Panc1 (cell line): ENCODE results near the gene SPATA31E1. TPM values are rescaled to one million over a fixed set of nuclear protein-coding genes. Genes with fewer than 3 reads are reported as not detected.

Experiments
- ATAC-seq: fragments of 200-7000 bp; cut with Tn5 transposase; 2 replicates; pipeline ENCODE4 v1.9.1; 2020; ENCODE audit warnings: mild to moderate bottlenecking, moderate library complexity
- BruUV-seq: library from RNA; stranded (reverse); fragments of 400-500 nt; replicated peaks from 2 replicates; lab custom pipeline; 2021; lab: Mats Ljungman, UMichigan
- CTCF ChIA-PET: fragments of 300-600 bp; sonication (Branson Sonifier 250); formaldehyde crosslinking; loops from one replicate; lab custom pipeline; 2022; ENCODE audit warnings: antibody characterized with exemption; lab: Charles Lee
- POLR2A ChIA-PET: fragments of 300-600 bp; sonication (Branson Sonifier 250); formaldehyde crosslinking; loops from one replicate; lab custom pipeline; 2022; ENCODE audit warnings: antibody characterized with exemption; lab: Charles Lee
- DNase-seq: peaks from one replicate; pipeline ENCODE4 v3.0.0-alpha.2; 2010; ENCODE audit warnings: low read depth, low spot score
- H3K27ac ChIP-seq: 2 replicates; pipeline ENCODE4 v1.5.1; 2011; ENCODE audit warnings: mild to moderate bottlenecking, low read length, inconsistent platforms
- H3K27me3 ChIP-seq: fragments of 200-500 bp; sonication (Bioruptor generic); 2 replicates; pipeline ENCODE4 v1.6.0; 2014; ENCODE audit warnings: low read length, inconsistent platforms; ENCODE audit not compliant: control insufficient read depth, insufficient read depth
- H3K36me3 ChIP-seq: fragments of 200-500 bp; sonication (Bioruptor generic); 2 replicates; pipeline ENCODE4 v1.5.1; 2014; ENCODE audit warnings: inconsistent platforms, mild to moderate bottlenecking, low read length, moderate library complexity; ENCODE audit not compliant: control insufficient read depth, insufficient read depth
- H3K4me1 ChIP-seq: 2 replicates; pipeline ENCODE4 v1.5.1; 2011; ENCODE audit warnings: inconsistent platforms, mild to moderate bottlenecking, low read length, moderate library complexity; ENCODE audit not compliant: control insufficient read depth, insufficient read depth
- H3K4me3 ChIP-seq, 2 experiments: 2 replicates each; pipeline ENCODE4 v1.5.1; 2011 to 2012; ENCODE audit warnings: low read depth in 2 of 2, low read length in 2 of 2, mild to moderate bottlenecking in 2 of 2, inconsistent platforms in 1 of 2, moderate library complexity in 1 of 2
- H3K9me3 ChIP-seq: fragments of 200-500 bp; sonication (Bioruptor generic); 2 replicates; pipeline ENCODE4 v1.5.1; 2014; ENCODE audit warnings: low read depth, mild to moderate bottlenecking, inconsistent platforms, low read length, moderate library complexity; ENCODE audit not compliant: control insufficient read depth, insufficient read depth
- POLR2AphosphoS5 ChIP-seq: IDR thresholded peaks from 2 replicates; pipeline ENCODE4 v1.6.1; 2012; ENCODE audit warnings: mild to moderate bottlenecking, low read depth, low read length, moderate library complexity
- REST ChIP-seq, 2 experiments: IDR thresholded peaks; 2 replicates each; pipeline ENCODE4 v1.6.1; 2011 to 2012; ENCODE audit warnings: low read depth in 2 of 2, control low read depth in 1 of 2, low read length in 1 of 2, mild to moderate bottlenecking in 1 of 2, moderate library complexity in 1 of 2; ENCODE audit not compliant: insufficient read depth in 1 of 2
- SIN3A ChIP-seq: IDR thresholded peaks from 2 replicates; pipeline ENCODE4 v1.6.1; 2012; ENCODE audit warnings: low read depth, mild to moderate bottlenecking, low read length, moderate library complexity, borderline replicate concordance; ENCODE audit not compliant: insufficient read depth
- TCF7L2 ChIP-seq: IDR thresholded peaks from 2 replicates; pipeline ENCODE4 v1.6.1; 2011; ENCODE audit warnings: mild to moderate bottlenecking, low read depth, low read length, inconsistent platforms
- in situ Hi-C: cut with HindIII; loops from 2 replicates; pipeline ENCODE4 v1.10.0; 2016; ENCODE audit warnings: low sequenced_read_pairs, low pct_unique_long_range_greater_than_20kb
- intact Hi-C: fragments of 100-400 bp; cut with micrococcal nuclease; formaldehyde crosslinking; loops from one replicate; pipeline ENCODE4 v1.10.0; 2022; ENCODE audit not compliant: unreplicated experiment
- total RNA-seq: library from RNA; stranded (reverse); gene quantifications from one replicate; pipeline ENCODE4 v1.2.1, GENCODE V29; 2021; ENCODE audit not compliant: unreplicated experiment
- TF ChIP-seq, protein P1 (sequence below): fragments of 450-650 bp; IDR thresholded peaks from 2 replicates; pipeline ENCODE4 v1.5.1; 2017; ENCODE audit warnings: mild to moderate bottlenecking

The SPATA31E1 gene
- total RNA-seq, 1 experiment from 2014 or later, result not detected

- no peak overlapping the region for H3K27ac ChIP-seq
- no TSS peak for BruUV-seq
These were observed 2.1 kb downstream of the SPATA31E1 start for GRCh38 chr9:87884578-87885459.

DNA sequence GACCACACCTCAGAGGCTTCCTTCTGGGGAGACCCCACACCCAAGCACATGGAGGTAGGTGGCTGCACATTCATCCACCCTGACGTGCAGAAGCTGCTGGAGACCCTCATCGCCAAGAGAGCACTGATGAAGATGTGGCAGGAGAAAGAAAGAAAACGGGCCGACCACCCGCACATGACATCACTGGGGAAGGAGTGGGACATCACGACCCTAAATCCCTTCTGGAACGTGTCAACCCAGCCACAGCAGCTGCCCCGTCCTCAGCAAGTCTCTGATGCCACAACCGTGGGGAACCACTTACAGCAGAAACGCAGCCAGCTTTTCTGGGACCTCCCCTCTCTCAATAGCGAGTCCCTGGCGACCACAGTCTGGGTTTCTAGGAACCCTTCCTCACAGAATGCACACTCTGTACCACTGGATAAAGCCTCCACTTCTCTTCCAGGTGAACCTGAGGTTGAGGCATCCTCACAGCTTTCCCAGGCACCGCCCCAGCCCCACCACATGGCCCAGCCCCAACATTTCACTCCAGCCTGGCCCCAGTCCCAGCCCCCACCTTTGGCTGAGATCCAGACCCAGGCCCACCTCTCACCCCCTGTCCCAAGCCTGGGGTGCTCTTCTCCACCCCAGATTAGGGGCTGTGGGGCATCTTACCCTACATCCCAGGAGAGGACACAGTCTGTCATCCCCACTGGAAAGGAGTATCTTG, 3.0 kb downstream of the SPATA31E1 start:
- no peaks in the 10 kb centered on the region for H3K27me3 ChIP-seq
- H3K4me3 ChIP-seq, result no peak overlapping the region
- intact Hi-C loops (no loop called here), in situ Hi-C loops (no loop called here)
- ATAC-seq (no peak), DNase-seq (no peak)
- ChIA-PET POLR2A (no interaction called here), CTCF (no interaction called here)
- no peak overlapping the region for H3K27ac ChIP-seq
- H3K36me3 ChIP-seq, result no peaks in the 10 kb centered on the region
- BruUV-seq, result no TSS peak
- H3K4me1 ChIP-seq, result no peaks in the 10 kb centered on the region
- no peaks in the 10 kb centered on the region for H3K9me3 ChIP-seq
- TF ChIP-seq SIN3A (no peak), POLR2AphosphoS5 (no peak), TCF7L2 (no peak), REST (IDR thresholded peaks at IDR 0.05; ENCODE audit: insufficient read depth in 1 of 2, low read depth in 2 of 2, low read length in 1 of 2) (no peak)
- TF ChIP-seq, protein P1, sequence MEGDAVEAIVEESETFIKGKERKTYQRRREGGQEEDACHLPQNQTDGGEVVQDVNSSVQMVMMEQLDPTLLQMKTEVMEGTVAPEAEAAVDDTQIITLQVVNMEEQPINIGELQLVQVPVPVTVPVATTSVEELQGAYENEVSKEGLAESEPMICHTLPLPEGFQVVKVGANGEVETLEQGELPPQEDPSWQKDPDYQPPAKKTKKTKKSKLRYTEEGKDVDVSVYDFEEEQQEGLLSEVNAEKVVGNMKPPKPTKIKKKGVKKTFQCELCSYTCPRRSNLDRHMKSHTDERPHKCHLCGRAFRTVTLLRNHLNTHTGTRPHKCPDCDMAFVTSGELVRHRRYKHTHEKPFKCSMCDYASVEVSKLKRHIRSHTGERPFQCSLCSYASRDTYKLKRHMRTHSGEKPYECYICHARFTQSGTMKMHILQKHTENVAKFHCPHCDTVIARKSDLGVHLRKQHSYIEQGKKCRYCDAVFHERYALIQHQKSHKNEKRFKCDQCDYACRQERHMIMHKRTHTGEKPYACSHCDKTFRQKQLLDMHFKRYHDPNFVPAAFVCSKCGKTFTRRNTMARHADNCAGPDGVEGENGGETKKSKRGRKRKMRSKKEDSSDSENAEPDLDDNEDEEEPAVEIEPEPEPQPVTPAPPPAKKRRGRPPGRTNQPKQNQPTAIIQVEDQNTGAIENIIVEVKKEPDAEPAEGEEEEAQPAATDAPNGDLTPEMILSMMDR, result no peak

More at GRCh38 chr9:87884578-87885459, 2.1 kb downstream of the SPATA31E1 start:
- ChIA-PET POLR2A (no interaction called here), CTCF (no interaction called here)
- intact Hi-C loops (no loop called here), in situ Hi-C loops (no loop called here)
- H3K36me3 ChIP-seq, result no peaks in the 10 kb centered on the region
- no peak overlapping the region for H3K4me3 ChIP-seq
- ATAC-seq (no peak), DNase-seq (no peak)
- no peaks in the 10 kb centered on the region for H3K4me1 ChIP-seq
- TF ChIP-seq, protein P1, result no peak
- TF ChIP-seq POLR2AphosphoS5, result no peak
- TF ChIP-seq REST (IDR thresholded peaks at IDR 0.05; ENCODE audit: insufficient read depth in 1 of 2, low read depth in 2 of 2, low read length in 1 of 2), result no peak
- TF ChIP-seq SIN3A, result no peak
- no peak for TF ChIP-seq TCF7L2
- no peaks in the 10 kb centered on the region for H3K27me3 ChIP-seq
- no peaks in the 10 kb centered on the region for H3K9me3 ChIP-seq
